HG03103 (cell line): ENCODE data around the gene OSMR.

ENCODE experiments used
- ATAC-seq: cut with Tn5 transposase; IDR thresholded peaks from one replicate; pipeline ENCODE4 v1.9.1; 2021; ENCODE audit warnings: low read depth; ENCODE audit not compliant: unreplicated experiment

OSMR gene

DNA sequence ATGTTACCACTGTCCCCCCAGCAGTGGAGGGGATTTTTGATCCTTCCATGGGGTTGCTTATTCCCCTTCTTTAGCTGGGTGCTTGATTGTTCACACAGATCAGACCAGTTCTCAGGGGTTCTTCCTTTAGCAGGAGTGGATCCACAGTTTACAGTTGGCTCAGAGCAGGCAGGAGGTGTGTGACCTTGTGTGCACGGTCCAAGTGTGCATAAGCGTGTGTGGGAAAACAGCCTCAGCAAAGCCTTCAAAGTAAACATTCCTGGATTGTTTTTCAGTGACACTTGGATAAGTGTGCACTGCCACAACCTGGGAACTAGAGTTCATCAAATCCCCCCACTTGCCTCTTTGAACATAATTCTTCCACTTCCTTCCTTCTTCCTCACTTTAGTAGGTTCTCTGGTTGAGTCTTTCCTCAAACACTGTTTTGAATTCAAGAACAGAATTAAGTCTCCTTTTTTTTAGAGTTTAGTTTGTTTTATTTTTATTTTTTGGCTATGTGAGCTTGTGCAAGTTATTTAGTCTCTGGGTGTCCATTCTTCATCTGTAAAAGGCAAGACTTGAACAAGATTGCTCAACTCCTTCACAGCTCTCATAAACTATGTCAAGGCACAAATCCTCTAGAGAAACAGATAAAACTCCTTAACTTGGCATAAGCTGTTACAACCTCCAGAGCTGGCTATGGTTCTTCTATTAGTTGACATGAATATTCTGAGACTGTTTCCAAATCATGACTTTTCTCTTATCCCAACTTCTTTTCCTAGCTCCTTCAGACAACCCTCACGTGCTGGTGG is 78.0 kb downstream of the OSMR start:
- ATAC-seq, result no peak

GRCh38 chr5:38925154-38925925 is 79.5 kb downstream of the OSMR start:
- ATAC-seq, result no peak

DNA sequence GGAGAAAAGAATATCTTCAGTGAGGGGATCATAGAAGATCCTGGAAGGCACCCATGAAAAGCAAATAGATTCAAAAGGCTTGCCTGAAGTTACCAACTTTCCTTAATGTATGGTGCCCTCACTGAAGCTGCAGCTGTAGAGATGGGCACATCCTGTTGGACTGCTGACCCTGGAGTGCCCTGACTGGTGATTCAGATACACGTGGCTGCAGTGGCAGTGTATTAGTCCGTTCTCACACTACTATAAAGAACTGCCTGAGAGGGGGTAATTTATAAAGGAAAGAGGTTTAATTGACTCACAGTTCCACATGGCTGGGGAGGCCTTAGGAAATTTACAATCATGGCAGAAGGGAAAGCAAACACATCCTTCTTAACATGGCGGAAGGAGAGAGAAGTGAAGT is 80.3 kb downstream of the OSMR start:
- no peak for ATAC-seq

GRCh38 chr5:38927470-38927869 is 81.7 kb downstream of the OSMR start:
- no peak for ATAC-seq

DNA sequence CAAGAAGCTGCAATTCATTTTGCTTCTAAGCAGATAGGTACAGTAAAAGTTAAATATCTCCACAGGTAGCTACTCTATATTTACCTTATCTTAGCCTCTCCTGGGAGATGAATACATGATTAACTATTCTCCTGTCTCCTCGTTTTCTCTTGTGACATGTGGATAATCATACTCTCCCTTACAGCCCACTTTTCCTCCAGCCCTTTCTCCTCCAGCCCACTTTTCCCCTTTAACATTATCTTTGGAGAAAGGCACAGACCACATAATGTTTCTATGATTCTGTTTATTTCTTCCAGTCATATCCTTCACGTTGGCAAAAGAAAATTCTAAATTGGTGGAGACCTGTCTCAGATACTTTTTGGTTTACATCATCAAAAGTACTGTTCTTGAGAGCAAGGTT is 84.0 kb downstream of the OSMR start:
- ATAC-seq, result no peak

GRCh38 chr5:38931731-38932130 is 85.9 kb downstream of the OSMR start:
- no peak for ATAC-seq

DNA sequence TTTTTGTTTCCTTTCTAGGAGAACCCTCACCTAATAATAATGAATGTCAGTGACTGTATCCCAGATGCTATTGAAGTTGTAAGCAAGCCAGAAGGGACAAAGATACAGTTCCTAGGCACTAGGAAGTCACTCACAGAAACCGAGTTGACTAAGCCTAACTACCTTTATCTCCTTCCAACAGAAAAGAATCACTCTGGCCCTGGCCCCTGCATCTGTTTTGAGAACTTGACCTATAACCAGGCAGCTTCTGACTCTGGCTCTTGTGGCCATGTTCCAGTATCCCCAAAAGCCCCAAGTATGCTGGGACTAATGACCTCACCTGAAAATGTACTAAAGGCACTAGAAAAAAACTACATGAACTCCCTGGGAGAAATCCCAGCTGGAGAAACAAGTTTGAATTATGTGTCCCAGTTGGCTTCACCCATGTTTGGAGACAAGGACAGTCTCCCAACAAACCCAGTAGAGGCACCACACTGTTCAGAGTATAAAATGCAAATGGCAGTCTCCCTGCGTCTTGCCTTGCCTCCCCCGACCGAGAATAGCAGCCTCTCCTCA is 87.1 kb downstream of the OSMR start:
- no peak for ATAC-seq

DNA sequence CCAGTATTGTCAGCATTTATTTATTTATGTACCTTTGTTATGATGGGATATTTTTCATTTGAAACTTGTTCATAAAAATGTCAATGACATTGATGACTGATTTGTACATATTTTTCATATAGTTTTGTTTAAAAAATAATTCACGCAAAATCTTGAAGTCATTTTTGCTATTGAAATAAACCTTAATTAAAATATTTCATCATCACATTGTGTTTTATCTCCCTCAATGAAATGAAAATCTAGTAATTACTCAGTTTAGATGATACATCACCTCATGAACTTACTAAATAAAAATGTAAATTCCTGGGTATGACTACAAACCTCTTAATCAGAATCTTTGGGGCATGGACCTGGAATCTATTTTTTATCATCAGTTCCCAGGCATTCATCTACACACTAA is 89.6 kb downstream of the OSMR start:
- no peak for ATAC-seq

- ATAC-seq, result no peak
Observed at GRCh38 chr5:38936269-38936668, 90.5 kb downstream of the OSMR start.

DNA sequence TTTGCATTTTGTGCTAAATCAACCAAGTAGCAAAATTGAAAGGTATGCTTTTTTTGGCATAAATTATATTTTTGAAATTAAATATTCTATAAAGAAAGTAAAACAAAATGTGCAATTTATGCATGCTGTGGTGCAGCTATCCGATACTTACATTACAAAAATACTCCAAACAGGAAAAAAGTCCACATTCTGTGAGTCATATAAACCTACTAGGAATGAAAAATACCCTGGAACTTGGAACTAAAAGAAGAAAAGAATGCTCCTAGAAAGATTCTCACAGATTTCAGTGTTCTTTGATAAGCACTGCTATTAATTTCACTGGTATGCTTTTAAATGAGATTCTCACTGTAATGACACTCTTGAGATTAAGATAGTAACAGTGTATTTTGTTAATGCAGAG is 92.6 kb downstream of the OSMR start:
- no peak for ATAC-seq

DNA sequence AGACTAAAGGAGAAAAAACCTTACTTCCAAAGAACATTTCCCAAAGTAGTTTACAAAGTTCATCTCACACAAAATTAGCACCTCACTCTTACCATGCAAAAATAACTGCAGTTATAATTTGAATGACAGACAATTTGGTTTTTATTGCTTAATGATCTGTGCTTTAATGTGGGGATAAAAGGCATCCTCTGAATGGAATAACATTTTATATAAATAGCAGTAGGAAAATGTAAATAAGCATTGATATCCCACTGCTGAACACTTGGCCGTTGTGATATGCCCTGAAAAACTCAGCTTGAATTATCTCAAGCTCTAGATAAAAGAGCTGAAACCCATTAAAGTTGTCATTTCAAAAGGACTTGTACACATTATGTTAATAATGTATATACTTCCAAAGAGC is 93.2 kb downstream of the OSMR start:
- no peak for ATAC-seq

DNA sequence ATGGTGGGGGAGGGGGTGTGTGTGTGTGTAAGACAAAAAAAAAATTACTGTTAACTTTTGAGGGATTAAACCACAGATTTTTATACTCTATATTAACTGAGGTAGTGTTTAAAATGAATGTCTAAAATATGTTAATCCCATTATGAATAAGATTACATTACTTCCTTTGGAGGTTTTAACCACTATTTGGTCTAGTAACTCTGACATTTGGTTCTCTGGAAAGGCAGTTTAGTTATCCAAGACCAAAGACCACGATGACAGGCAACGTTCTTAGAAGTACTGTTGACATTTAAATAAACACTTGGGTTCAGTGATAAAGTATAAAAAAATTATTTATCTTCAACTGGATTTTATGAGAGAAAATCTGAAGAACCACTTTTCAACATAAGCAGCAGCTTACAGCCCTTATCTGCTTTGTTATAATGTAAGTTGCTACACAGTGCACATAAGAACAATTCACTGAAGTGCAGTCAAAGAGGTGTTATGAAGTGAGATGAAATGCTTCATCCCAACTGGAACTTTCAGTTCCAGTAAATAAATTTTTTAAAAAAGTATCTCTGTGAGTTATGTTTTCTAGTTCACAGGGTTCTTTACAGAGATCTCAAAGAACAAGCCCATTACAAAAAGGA is 94.5 kb downstream of the OSMR start:
- no peak for ATAC-seq

GRCh38 chr5:38941912-38942311 is 96.1 kb downstream of the OSMR start:
- no peak for ATAC-seq

DNA sequence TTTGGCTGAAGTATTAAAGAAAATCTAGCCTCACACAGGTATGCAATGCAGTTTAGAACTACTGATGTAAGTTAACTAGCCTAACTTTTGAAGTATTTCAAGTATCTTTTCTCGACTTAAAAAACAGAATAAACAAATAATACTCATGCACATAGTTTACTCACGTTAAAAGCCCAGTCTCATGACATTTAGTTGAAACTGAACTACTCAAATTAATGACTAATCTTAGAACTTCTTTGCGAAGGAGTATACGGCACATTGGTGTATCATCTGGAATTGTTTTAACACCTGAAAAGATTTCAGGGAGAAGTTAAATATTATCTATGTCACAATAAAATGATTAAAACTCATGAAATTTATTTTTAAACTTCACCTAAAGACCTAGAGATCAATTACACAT is 98.5 kb downstream of the OSMR start:
- ATAC-seq, result no peak

DNA sequence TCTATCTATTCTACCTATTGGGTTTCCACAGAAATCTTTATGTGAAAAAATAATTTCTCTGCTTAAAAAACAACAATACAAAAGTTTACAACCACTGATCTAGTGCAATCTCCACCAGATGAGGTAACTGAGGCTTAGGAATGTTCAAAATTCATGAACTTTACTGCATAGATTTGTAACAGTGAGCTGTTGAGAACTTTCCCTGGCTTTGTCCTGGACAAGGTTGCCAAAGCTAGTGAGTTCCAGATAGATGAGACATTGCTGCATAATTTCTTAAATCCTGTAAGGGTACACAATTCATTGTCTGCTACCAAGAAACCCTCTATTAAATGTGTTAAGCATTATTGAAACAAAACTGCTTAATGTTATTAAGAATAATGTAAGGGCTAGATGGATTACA is 102.7 kb downstream of the OSMR start:
- no peak for ATAC-seq

DNA sequence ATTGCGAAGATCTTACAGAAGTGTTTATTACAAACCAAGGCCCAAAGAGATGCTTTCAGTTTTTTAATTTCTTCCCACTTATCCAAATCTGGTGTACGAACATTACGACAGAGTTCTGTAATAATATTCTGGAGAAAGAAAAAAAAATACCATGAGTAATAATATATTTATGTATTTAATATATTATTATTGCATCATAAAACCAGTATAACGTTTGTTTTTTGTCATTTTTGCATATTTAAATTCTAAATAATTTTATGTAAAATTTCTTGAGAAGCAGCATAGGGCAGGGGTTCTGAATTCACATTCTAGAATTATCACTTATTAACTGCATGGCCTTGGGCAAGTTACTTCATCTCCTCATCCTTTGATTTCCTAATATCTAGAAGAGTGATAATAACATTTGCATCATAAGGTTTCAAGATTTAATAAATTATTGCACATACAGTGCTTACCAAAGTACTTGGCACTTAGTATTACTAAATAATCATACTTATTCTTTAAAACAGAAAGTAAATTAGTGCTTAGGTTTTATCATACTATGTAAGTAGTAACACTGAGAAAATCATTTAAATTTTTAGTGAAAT is 107.7 kb downstream of the OSMR start:
- no peak for ATAC-seq

GRCh38 chr5:38961691-38962090 is 115.9 kb downstream of the OSMR start:
- no peak for ATAC-seq

DNA sequence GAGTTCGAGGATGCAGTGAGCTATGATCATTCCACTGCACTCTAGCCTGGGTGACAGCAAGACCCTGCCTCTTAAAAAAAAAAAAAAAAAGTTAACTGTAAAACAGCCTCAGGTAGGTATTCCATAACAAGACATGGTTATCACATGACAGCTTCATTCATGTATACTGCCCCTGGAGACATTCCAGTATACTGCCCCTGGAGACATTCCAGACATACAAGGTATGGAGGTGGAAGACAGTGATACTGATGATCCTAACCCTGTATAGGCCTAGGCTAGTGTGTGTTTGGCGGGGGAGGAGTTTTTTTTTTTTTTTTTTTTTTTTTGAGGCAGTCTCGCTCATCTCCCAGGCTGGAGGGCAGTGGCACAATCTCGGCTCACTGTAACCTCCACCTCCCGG is 122.9 kb downstream of the OSMR start:
- no peak for ATAC-seq

DNA sequence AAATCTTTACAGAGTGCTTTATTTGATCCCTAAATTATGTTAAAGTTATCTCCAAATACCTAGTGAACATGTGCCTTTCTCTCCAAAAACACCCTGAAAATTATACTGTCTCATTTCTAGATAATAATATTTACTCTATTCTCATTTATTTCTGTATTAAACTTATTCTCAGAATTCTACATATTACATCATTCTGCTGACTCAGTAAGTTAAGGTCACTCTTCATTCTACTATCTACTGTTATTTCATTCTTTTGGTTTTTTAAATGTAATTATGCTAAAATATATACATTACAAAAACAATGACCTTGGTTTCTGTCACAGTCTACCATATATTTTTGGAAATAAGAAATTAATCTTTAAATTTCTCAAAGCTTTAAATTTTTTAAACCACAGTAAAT is 132.2 kb downstream of the OSMR start:
- ATAC-seq, result no peak

DNA sequence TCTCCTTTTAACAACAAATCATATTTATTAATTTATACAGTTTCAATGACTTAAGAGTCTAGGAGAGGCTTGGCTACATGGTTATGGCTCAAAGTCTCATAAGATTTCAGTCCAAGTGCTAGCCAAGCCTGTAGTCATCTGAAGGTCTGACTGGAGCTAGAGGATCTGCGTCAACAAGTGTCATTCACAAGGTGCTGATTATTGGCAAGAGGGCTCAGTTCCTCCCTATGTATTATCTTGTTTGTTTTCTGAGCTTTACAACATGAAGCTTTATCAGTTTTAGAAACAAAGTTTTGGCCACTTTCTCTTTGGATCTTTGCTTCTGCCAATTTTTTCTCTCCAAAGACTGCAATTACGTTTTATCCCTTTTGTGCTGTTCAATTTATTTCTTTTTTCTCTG is 133.7 kb downstream of the OSMR start:
- no peak for ATAC-seq
